MCF 10A (cell line): ENCODE results near the gene APBA1. TPM values are rescaled to one million over a fixed set of nuclear protein-coding genes. Genes with fewer than 3 reads are reported as not detected.

Experiments used
- Bru-seq: library from RNA; stranded (reverse); fragments of 400-500 nt; gene quantifications from one replicate; lab custom pipeline; 2021; lab: Mats Ljungman, UMichigan
- BruChase-seq, 2 experiments: library from RNA; stranded (reverse); fragments of 400-500 nt; gene quantifications; one replicate each; lab custom pipeline; 2021; lab: Mats Ljungman, UMichigan
- BruUV-seq: library from RNA; stranded (reverse); fragments of 400-500 nt; replicated peaks from 2 replicates; lab custom pipeline; 2021; lab: Mats Ljungman, UMichigan
- CTCF ChIA-PET: fragments of 300-600 bp; sonication (Branson Sonifier 250); formaldehyde crosslinking; extraction: SDS; loops from one replicate; lab custom pipeline; 2021; ENCODE audit warnings: antibody characterized with exemption, inconsistent platforms; lab: Yijun Ruan, JAX
- POLR2A ChIA-PET: fragments of 300-600, 350-650 bp; sonication (Branson Sonifier 250); formaldehyde crosslinking; extraction: SDS; loops from one replicate; lab custom pipeline; 2020; ENCODE audit warnings: antibody characterized with exemption, inconsistent platforms; lab: Yijun Ruan, JAX
- DNase-seq: peaks from one replicate; pipeline ENCODE4 v3.0.0-alpha.2; 2018; ENCODE audit not compliant: unreplicated experiment
- H3K27ac Mint-ChIP-seq: one replicate; pipeline ENCODE4 v1.8.0; 2022; ENCODE audit warnings: mild to moderate bottlenecking, low read depth, mixed read lengths; ENCODE audit not compliant: unreplicated experiment
- H3K27me3 Mint-ChIP-seq: one replicate; pipeline ENCODE4 v1.8.0; 2022; ENCODE audit warnings: mixed read lengths; ENCODE audit not compliant: insufficient read depth, unreplicated experiment
- H3K36me3 Mint-ChIP-seq: one replicate; pipeline ENCODE4 v1.8.0; 2022; ENCODE audit warnings: mild to moderate bottlenecking, moderate library complexity, mixed read lengths; ENCODE audit not compliant: insufficient read depth, unreplicated experiment
- H3K4me1 Mint-ChIP-seq: one replicate; pipeline ENCODE4 v1.8.0; 2022; ENCODE audit warnings: mixed read lengths; ENCODE audit not compliant: insufficient read depth, unreplicated experiment
- H3K4me3 Mint-ChIP-seq: one replicate; pipeline ENCODE4 v1.8.0; 2022; ENCODE audit warnings: mild to moderate bottlenecking, moderate library complexity, mixed read lengths; ENCODE audit not compliant: unreplicated experiment
- H3K9me3 Mint-ChIP-seq: one replicate; pipeline ENCODE4 v1.8.0; 2022; ENCODE audit warnings: mixed read lengths; ENCODE audit not compliant: unreplicated experiment
- intact Hi-C: fragments of 100-400 bp; cut with micrococcal nuclease; formaldehyde crosslinking; loops from 2 replicates; pipeline ENCODE4 v1.14.1; 2022
- long read RNA-seq: library from polyadenylated mRNA; stranded (forward); transcript quantifications from one replicate; pipeline ENCODE4 v2.0.0, GENCODE V29; 2022
- total RNA-seq: library from RNA; stranded (reverse); gene quantifications from 2 replicates; pipeline ENCODE4 v1.2.3, GENCODE V29; 2022
- TF ChIP-seq, protein P1 (sequence below): fragments of 200-600 bp; IDR thresholded peaks from one replicate; pipeline ENCODE4 v1.8.0; 2022; ENCODE audit warnings: antibody characterized with exemption, mild to moderate bottlenecking; ENCODE audit not compliant: unreplicated experiment

The APBA1 gene
- total RNA-seq = 0.07 TPM in 2 replicates
- percentile 9 among the genes with signal in this experiment for Bru-seq, nascent RNA
- BruChase-seq, experiment 1, labeled RNA remaining after a 6-hour chase = percentile 11 among the genes with signal in this experiment
- BruChase-seq, experiment 2, labeled RNA remaining after a 2-hour chase = percentile 11 among the genes with signal in this experiment
- long read RNA-seq = 0 reads

DNA sequence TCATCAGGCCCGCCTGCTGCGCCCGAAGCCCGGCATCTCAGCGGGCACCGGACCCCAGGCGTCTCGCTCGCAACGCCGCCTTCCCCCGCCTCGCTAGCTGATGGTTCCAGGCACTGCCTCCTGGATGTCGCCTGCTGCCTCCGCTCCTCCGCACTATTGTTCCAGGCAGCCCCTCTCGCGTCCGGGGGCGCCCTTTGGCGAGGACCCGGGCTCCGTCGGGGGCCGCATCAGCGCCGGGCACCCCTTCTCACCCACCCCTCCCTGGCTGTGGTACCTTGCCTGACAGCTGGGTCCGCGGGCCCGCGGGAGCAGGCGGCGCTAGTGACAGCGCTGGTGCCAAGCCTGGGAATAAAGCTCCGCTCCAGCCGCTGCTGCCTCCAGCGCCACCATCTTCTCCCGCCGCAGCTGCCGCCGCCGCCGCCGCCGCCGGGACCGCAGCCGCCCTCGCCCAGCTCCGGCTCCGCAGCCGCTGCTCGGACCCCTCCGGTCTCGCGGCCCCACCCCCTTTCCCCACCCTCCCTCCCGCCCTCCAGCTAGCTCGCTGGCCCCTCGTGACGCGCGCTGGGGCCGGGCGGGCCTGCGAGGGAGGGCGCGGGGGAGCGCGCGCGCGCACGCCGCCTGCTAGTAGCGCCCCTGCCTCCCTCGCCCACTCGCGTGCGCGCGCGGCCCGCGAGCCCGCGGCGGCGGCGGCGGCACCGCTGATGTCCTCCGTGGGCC lies at the start of gene APBA1:
Gene APBA1, minus strand, starts transcription at position 493 of the 717 bp plus-strand sequence.
- intact Hi-C loops = loop anchor here (2.0 to 10.0 kb wide), 5 partner anchors 87 to 443 kb away; no protein-coding TSS in a partner anchor
- no peaks in the 10 kb centered on the region for H3K9me3 Mint-ChIP-seq
- H3K27ac Mint-ChIP-seq = no peak within 1 kb of the TSS
- peaks cover 6% of the 10 kb centered on the region for H3K4me1 Mint-ChIP-seq
- ChIA-PET CTCF (interaction anchor here (0.6 to 5.3 kb wide), 28 partner anchors 8 to 320 kb away, joined by 3 to 36 read pairs (median 4); partner anchors contain the start of gene PTAR1), POLR2A (interaction anchor here (0.6 to 2.4 kb wide), 3 partner anchors 16 to 526 kb away, joined by 3 to 7 read pairs (median 3); partner anchors contain the start of gene PTAR1)
- no peaks in the 10 kb centered on the region for H3K36me3 Mint-ChIP-seq
- TF ChIP-seq, protein P1, sequence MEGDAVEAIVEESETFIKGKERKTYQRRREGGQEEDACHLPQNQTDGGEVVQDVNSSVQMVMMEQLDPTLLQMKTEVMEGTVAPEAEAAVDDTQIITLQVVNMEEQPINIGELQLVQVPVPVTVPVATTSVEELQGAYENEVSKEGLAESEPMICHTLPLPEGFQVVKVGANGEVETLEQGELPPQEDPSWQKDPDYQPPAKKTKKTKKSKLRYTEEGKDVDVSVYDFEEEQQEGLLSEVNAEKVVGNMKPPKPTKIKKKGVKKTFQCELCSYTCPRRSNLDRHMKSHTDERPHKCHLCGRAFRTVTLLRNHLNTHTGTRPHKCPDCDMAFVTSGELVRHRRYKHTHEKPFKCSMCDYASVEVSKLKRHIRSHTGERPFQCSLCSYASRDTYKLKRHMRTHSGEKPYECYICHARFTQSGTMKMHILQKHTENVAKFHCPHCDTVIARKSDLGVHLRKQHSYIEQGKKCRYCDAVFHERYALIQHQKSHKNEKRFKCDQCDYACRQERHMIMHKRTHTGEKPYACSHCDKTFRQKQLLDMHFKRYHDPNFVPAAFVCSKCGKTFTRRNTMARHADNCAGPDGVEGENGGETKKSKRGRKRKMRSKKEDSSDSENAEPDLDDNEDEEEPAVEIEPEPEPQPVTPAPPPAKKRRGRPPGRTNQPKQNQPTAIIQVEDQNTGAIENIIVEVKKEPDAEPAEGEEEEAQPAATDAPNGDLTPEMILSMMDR = no peak
- BruUV-seq = no TSS peak
- DNase-seq = no peak
- H3K27me3 Mint-ChIP-seq = peaks cover 15% of the 10 kb centered on the region
- peak within 1 kb of the TSS; percentile 70 for H3K4me3 Mint-ChIP-seq

DNA sequence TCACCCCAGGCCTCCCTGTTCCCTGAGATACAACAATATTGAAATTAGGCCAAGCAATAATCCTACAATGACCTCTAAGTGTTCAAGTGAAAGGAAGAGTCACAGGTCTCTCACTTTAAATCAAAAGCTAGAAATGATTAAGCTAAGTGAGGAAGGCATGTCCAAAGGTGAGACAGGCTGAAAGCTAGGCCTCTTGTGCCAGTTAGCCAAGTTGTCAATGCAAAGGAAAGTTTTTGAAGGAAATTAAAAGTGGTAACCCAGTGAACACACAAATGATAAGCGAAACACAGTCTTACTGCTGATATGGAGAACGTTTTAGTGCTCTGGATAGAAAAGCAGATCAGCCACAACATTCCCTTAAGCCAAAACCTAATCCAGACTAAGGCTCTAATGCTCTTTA lies 47.8 kb upstream of the APBA1 start:
- CTCF ChIA-PET = interaction anchor here (0.9 kb wide), 1 partner anchor 200 kb away, joined by 3 read pairs; no protein-coding TSS in a partner anchor
- POLR2A ChIA-PET = no interaction called here
- H3K27ac Mint-ChIP-seq = no peak overlapping the region
- intact Hi-C loops = no loop called here
- H3K4me1 Mint-ChIP-seq = peaks cover 4% of the 10 kb centered on the region
- TF ChIP-seq, protein P1 = no peak
- DNase-seq = no peak
- H3K9me3 Mint-ChIP-seq = no peaks in the 10 kb centered on the region
- no peaks in the 10 kb centered on the region for H3K27me3 Mint-ChIP-seq
- no peak overlapping the region for H3K4me3 Mint-ChIP-seq
- H3K36me3 Mint-ChIP-seq = peaks cover 45% of the 10 kb centered on the region
- BruUV-seq = no TSS peak

DNA sequence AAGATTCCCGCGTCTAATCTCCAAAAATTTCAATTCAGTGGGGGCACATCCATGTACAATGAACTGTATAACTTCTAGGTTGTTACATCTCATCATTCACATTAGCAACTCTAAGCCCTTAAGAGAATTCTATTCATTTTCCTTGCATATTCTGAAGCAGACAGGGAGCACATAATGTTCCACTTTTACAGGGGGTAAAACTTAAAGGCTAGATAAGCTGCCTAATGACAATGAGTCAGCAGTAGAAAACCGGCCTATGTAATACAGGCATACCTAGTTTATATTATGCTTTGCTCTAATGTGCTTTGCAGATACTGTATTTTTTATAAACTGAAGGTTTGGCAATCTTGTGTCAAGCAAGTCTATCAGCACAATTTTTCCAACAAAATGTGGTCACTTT lies 47.2 kb upstream of the APBA1 start:
- DNase-seq = no peak
- TF ChIP-seq, protein P1 = no peak
- intact Hi-C loops = no loop called here
- CTCF ChIA-PET = no interaction called here
- H3K4me1 Mint-ChIP-seq = peaks cover 4% of the 10 kb centered on the region
- no TSS peak for BruUV-seq
- H3K9me3 Mint-ChIP-seq = no peaks in the 10 kb centered on the region
- POLR2A ChIA-PET = no interaction called here
- peak overlapping the region; percentile 31 for H3K27ac Mint-ChIP-seq
- H3K4me3 Mint-ChIP-seq = no peak overlapping the region
- H3K27me3 Mint-ChIP-seq = no peaks in the 10 kb centered on the region
- peaks cover 41% of the 10 kb centered on the region for H3K36me3 Mint-ChIP-seq

DNA sequence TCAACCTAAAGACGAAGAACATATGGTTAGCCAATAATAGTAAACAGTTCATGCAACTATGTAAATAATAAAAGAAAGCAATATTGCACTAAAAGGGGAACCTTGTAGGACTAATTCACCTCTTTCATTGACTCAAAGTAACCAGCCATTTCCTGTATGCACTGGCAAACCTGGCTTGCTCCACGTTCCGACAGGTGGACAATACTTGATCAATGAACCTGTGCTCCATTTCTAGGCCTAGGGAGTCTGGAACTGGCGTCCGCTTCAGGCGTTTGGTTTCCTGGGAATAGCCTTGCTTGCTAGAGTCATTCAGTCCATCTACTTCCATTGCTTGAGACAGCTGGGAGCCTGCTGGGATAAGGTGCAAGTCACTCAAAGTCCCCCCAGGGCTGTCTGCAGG lies 46.0 kb upstream of the APBA1 start:
- CTCF ChIA-PET = interaction anchor here (0.7 kb wide), 1 partner anchor 12 kb away, joined by 4 read pairs; no protein-coding TSS in a partner anchor
- POLR2A ChIA-PET = interaction anchor here (1.0 kb wide), 1 partner anchor 13 kb away, joined by 3 read pairs; no protein-coding TSS in a partner anchor
- intact Hi-C loops = no loop called here
- TF ChIP-seq, protein P1 = no peak
- no peak overlapping the region for H3K4me3 Mint-ChIP-seq
- DNase-seq = no peak
- no peak overlapping the region for H3K27ac Mint-ChIP-seq
- H3K36me3 Mint-ChIP-seq = peaks cover 37% of the 10 kb centered on the region
- H3K9me3 Mint-ChIP-seq = no peaks in the 10 kb centered on the region
- no peaks in the 10 kb centered on the region for H3K27me3 Mint-ChIP-seq
- no TSS peak for BruUV-seq
- peaks cover 4% of the 10 kb centered on the region for H3K4me1 Mint-ChIP-seq
